ENCODE measurements around the gene RAB28. TPM values are rescaled to one million over a fixed set of nuclear protein-coding genes. Genes with fewer than 3 reads are reported as not detected.

RAB28 gene
- total RNA-seq, 1 experiment from 2014 or later: 12.1 TPM

DNA sequence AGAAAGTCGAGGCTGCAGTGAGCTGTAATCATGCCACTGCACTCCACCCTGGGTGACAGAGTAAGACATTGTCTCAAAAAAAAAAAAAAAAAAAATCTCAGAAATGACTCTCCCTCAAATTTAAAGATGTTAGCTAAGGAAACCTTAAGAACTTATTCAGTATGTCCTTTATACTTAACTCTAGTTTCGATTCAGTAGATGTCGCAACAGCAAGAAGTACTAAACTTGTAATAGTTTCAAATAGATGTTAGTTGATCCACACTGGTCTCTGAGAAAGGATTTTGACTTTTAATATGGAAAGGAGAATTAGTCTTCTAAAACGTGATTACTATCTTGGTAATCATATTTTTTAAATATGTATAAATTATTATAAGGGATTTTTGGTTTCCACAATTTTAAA, 30.6 kb upstream of the RAB28 start:
- ATAC-seq (no peak), DNase-seq (ENCODE audit: low read depth, low spot score) (no peak)
- Histone ChIP-seq H3K79me2 (ENCODE audit: insufficient read depth, low read length) (no peaks in the 10 kb centered on the region), H3K9me3 (ENCODE audit: control insufficient read depth in 1 of 2, insufficient read depth in 1 of 2, low read depth in 1 of 2, low read length in 2 of 2) (no peaks in the 10 kb centered on the region), H3K36me3 (ENCODE audit: control insufficient read depth in 1 of 2, insufficient read depth in 2 of 2, low read length in 2 of 2) (no peaks in the 10 kb centered on the region), H4K20me1 (ENCODE audit: insufficient read depth) (no peaks in the 10 kb centered on the region), H3K9ac (ENCODE audit: low read length) (no peak overlapping the region), H3K4me2 (ENCODE audit: low read length) (no peak overlapping the region), H3K4me1 (ENCODE audit: control insufficient read depth in 1 of 2, insufficient read depth in 2 of 2, low read length in 2 of 2) (no peaks in the 10 kb centered on the region), H3K27me3 (ENCODE audit: insufficient read depth, low read length) (no peaks in the 10 kb centered on the region), H3K4me3 (replicated peaks in 1 of 2; ENCODE audit: low read depth in 1 of 2, low read length in 2 of 2) (no peak overlapping the region), H3K27ac (ENCODE audit: low read depth, low read length) (no peak overlapping the region), H2AFZ (ENCODE audit: low read depth, low read length, poor library complexity, severe bottlenecking) (no peak overlapping the region), H3K9me2 (ENCODE audit: insufficient read depth) (no peaks in the 10 kb centered on the region)
- ChIA-PET POLR2A (no interaction called here), CTCF (no interaction called here), RAD21 (ENCODE audit: low non-redundant PET in 1 of 2, low total read pairs in 2 of 2, uncharacterized antibody in 2 of 2, unreplicated experiment in 2 of 2) (no interaction called here)
- intact Hi-C loops (cut with micrococcal nuclease): no loop called here
- TF ChIP-seq EGR1 (IDR thresholded peaks at IDR 0.05; ENCODE audit: low read depth): no peak
- no peak for TF ChIP-seq POLR2A (IDR thresholded peaks at IDR 0.05; ENCODE audit: borderline replicate concordance, extremely low read depth, insufficient read depth, insufficient read length)
- TF ChIP-seq EZH2 (IDR thresholded peaks at IDR 0.05): no peak
- TF ChIP-seq ZFX (IDR thresholded peaks at IDR 0.05): no peak
- TF ChIP-seq, protein P1, sequence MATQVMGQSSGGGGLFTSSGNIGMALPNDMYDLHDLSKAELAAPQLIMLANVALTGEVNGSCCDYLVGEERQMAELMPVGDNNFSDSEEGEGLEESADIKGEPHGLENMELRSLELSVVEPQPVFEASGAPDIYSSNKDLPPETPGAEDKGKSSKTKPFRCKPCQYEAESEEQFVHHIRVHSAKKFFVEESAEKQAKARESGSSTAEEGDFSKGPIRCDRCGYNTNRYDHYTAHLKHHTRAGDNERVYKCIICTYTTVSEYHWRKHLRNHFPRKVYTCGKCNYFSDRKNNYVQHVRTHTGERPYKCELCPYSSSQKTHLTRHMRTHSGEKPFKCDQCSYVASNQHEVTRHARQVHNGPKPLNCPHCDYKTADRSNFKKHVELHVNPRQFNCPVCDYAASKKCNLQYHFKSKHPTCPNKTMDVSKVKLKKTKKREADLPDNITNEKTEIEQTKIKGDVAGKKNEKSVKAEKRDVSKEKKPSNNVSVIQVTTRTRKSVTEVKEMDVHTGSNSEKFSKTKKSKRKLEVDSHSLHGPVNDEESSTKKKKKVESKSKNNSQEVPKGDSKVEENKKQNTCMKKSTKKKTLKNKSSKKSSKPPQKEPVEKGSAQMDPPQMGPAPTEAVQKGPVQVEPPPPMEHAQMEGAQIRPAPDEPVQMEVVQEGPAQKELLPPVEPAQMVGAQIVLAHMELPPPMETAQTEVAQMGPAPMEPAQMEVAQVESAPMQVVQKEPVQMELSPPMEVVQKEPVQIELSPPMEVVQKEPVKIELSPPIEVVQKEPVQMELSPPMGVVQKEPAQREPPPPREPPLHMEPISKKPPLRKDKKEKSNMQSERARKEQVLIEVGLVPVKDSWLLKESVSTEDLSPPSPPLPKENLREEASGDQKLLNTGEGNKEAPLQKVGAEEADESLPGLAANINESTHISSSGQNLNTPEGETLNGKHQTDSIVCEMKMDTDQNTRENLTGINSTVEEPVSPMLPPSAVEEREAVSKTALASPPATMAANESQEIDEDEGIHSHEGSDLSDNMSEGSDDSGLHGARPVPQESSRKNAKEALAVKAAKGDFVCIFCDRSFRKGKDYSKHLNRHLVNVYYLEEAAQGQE (IDR thresholded peaks at IDR 0.05; ENCODE audit: low read depth): no peak
- TF ChIP-seq TCF7L2 (IDR thresholded peaks at IDR 0.05; ENCODE audit: borderline replicate concordance, extremely low read depth, insufficient read depth, insufficient read length): no peak
- TF ChIP-seq RAD21 (IDR thresholded peaks at IDR 0.05; ENCODE audit: low read depth): no peak
- TF ChIP-seq, protein P2, sequence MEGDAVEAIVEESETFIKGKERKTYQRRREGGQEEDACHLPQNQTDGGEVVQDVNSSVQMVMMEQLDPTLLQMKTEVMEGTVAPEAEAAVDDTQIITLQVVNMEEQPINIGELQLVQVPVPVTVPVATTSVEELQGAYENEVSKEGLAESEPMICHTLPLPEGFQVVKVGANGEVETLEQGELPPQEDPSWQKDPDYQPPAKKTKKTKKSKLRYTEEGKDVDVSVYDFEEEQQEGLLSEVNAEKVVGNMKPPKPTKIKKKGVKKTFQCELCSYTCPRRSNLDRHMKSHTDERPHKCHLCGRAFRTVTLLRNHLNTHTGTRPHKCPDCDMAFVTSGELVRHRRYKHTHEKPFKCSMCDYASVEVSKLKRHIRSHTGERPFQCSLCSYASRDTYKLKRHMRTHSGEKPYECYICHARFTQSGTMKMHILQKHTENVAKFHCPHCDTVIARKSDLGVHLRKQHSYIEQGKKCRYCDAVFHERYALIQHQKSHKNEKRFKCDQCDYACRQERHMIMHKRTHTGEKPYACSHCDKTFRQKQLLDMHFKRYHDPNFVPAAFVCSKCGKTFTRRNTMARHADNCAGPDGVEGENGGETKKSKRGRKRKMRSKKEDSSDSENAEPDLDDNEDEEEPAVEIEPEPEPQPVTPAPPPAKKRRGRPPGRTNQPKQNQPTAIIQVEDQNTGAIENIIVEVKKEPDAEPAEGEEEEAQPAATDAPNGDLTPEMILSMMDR (IDR thresholded peaks at IDR 0.05 in 2 of 3, conservative IDR thresholded peaks at IDR 0.05 in 1 of 3; ENCODE audit: borderline replicate concordance in 1 of 3, insufficient read depth in 1 of 3, low read depth in 2 of 3, low read length in 2 of 3): no peak
- no peak for TF ChIP-seq ELF1 (IDR thresholded peaks at IDR 0.05; ENCODE audit: borderline replicate concordance, low read depth)
- TF ChIP-seq, protein P3, sequence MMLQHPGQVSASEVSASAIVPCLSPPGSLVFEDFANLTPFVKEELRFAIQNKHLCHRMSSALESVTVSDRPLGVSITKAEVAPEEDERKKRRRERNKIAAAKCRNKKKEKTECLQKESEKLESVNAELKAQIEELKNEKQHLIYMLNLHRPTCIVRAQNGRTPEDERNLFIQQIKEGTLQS (IDR thresholded peaks at IDR 0.05): no peak
- TF ChIP-seq, protein P4, sequence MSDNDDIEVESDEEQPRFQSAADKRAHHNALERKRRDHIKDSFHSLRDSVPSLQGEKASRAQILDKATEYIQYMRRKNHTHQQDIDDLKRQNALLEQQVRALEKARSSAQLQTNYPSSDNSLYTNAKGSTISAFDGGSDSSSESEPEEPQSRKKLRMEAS (IDR thresholded peaks at IDR 0.05): no peak
- no TSS peak for BruUV-seq (replicated peaks)

All from HCT116 (cell line).